Measurements from ENCODE around the gene PTX3.

The PTX3 gene

DNA sequence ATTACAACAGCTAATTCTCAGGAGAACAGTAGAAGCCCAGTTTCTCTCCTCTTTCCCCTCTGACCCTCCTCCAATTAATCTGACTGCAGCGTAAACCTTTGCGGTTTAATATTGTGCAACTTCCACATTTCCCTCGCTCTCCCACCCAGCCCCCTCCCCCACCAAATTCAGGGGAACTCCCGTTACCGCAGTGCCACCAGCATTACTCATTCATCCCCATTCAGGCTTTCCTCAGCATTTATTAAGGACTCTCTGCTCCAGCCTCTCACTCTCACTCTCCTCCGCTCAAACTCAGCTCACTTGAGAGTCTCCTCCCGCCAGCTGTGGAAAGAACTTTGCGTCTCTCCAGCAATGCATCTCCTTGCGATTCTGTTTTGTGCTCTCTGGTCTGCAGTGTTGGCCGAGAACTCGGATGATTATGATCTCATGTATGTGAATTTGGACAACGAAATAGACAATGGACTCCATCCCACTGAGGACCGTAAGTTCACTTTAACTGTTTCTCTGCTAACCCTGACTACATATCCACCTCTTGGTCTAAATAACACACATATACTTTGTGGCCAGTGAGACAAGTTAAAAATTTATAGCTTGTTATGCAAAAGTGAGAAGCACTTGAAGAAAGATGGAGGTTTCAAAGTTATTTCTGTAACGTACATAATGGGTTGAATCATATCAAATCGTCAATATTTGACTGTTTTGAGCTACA lies at the start of gene PTX3:
Gene PTX3, plus strand, starts transcription at position 268 of the 709 bp plus-strand sequence. Its CDS starts 84 bp downstream, at position 352.
- TF ChIP-seq, protein P1, sequence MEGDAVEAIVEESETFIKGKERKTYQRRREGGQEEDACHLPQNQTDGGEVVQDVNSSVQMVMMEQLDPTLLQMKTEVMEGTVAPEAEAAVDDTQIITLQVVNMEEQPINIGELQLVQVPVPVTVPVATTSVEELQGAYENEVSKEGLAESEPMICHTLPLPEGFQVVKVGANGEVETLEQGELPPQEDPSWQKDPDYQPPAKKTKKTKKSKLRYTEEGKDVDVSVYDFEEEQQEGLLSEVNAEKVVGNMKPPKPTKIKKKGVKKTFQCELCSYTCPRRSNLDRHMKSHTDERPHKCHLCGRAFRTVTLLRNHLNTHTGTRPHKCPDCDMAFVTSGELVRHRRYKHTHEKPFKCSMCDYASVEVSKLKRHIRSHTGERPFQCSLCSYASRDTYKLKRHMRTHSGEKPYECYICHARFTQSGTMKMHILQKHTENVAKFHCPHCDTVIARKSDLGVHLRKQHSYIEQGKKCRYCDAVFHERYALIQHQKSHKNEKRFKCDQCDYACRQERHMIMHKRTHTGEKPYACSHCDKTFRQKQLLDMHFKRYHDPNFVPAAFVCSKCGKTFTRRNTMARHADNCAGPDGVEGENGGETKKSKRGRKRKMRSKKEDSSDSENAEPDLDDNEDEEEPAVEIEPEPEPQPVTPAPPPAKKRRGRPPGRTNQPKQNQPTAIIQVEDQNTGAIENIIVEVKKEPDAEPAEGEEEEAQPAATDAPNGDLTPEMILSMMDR (IDR thresholded peaks at IDR 0.05; ENCODE audit: control insufficient read depth, insufficient read depth, low read depth, low read length, missing control alignments) = no peak
- peak; percentile 81 for DNase-seq (ENCODE audit: low read depth)
- H3K4me3 ChIP-seq (ENCODE audit: control insufficient read depth, low read depth, low read length) = peak within 1 kb of the TSS; percentile 88

DNA sequence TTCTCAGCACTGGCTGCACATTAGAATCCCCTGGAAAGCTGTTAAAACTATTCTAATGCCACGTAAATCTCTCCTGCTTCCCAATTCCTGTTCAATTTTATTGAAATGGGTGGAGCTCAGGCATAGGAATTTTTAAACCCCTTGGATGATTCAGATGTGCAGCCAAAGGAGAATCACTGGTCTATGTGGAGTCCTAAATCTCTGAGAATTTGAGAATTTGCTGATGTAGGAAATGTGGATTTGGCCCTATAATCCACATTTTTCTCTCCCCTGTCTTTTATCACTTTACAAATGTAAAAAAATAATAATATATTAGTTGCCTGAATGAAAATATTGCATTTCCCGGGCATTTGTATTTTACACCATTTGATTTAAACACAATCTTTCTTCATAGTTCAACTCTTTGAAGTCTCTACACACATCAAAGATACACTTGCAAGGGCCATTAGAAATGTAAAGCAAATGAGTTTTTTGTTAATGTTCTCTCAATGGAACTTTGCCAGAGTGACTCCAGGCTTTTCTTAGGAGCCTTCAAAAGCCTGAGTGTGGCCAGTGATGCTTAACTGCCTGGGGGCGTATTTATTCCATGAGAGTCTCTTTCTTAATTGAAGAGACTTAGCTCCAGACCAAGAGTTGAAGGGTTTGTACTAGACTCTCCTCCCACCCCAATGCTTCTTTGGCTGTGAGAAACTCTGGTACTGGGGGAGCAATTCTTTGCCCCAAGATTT lies 48.8 kb upstream of the PTX3 start:
- H3K4me3 ChIP-seq (ENCODE audit: control insufficient read depth, low read depth, low read length) = no peak overlapping the region
- TF ChIP-seq, protein P1 (IDR thresholded peaks at IDR 0.05; ENCODE audit: control insufficient read depth, insufficient read depth, low read depth, low read length, missing control alignments) = no peak
- DNase-seq (ENCODE audit: low read depth) = no peak

DNA sequence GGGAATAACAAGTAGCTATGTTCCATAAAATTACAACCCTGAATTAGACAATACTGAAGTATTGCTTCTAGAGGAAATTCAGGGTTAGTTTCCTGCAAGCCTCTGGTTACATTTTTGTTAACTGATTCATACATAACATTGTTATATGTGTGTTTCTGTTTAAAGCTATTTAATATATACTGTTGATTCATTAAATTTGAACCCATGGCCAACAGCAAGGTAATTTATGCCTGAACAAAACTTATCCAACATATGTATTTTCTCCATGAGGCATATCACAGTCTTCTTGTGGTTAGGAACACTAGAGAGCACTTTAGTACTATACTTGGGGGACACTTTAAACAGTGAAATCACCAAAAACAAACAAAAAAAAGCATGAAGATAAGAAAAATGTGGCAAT lies 47.7 kb upstream of the PTX3 start:
- no peak overlapping the region for H3K4me3 ChIP-seq (ENCODE audit: control insufficient read depth, low read depth, low read length)
- no peak for DNase-seq (ENCODE audit: low read depth)
- TF ChIP-seq, protein P1 (IDR thresholded peaks at IDR 0.05; ENCODE audit: control insufficient read depth, insufficient read depth, low read depth, low read length, missing control alignments) = no peak

DNA sequence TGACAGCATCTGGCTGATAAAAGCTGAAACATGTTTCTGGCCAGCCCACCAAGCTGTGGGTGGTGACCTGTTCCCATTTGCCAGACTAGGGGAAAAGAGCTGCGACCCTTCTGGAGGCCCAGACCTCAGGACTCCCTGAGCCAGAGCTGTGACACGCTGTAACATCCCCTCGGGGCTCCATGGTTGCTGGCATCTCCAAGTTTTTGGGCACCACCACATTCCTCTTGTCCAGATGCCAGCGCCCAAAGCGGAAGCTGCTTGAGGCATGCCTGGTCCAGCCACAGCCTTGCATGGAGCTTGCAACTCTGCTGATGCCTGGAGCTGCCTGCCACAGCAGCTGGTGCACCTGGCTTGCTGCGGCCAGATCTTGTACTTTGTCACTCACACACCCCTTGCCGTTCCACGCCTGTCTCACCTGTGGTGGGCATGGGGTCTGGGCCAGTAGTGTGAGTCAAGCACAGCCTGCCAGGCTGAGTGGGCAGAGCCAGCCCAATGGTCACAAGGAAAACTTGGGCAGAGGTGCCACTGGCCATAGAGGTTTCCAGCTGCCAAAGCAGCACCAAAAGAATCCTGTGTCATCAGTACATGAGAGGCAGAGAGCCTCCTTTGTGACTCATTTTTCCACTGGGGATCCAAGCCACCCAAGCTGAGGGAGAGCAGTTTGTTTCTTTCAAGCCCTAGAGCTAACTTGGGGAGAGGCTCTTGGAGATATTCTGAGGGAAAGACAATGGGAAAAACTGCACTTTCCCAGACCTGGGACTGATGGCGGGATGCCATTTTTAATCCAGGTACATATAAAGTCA lies 45.7 kb upstream of the PTX3 start:
- H3K4me3 ChIP-seq (ENCODE audit: control insufficient read depth, low read depth, low read length) = no peak overlapping the region
- TF ChIP-seq, protein P1 (IDR thresholded peaks at IDR 0.05; ENCODE audit: control insufficient read depth, insufficient read depth, low read depth, low read length, missing control alignments) = no peak
- DNase-seq (ENCODE audit: low read depth) = no peak

DNA sequence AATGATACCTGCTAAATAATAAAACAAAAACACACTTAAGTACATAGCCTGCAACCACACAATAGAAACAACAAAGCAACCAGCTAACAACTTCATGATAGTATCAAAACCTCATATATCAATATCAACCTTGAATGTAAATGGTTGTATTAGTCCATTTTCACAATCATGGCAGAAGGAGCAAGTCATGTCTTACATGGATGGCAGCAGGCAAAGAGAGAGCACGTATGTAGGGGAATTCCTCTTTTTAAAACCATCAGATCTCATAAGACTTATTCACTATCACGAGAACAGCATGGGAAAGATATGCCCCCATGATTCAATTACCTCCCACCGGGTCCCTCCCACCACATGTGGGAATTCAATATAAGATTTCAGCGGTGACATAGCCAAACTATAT lies 44.5 kb upstream of the PTX3 start:
- TF ChIP-seq, protein P1 (IDR thresholded peaks at IDR 0.05; ENCODE audit: control insufficient read depth, insufficient read depth, low read depth, low read length, missing control alignments) = no peak
- DNase-seq (ENCODE audit: low read depth) = no peak
- no peak overlapping the region for H3K4me3 ChIP-seq (ENCODE audit: control insufficient read depth, low read depth, low read length)

DNA sequence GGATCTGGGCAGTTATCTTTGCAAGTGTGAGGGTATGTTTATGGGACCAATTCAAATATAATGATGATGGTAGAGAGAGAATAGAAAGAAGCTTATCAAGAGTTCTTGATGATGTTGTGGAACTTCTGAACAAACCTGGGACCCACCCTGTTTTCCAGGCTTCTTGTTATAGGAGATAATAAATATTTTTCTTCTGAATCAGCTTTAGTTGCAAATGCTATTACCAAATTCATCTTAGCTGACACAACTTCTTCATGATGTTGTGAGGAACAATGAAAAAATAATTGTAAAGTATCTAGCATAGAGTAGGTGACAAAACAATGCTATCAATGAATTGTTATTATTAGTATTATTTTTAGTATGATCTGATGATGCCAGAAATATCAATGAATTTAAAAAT lies 43.5 kb upstream of the PTX3 start:
- no peak for DNase-seq (ENCODE audit: low read depth)
- no peak overlapping the region for H3K4me3 ChIP-seq (ENCODE audit: control insufficient read depth, low read depth, low read length)
- TF ChIP-seq, protein P1 (IDR thresholded peaks at IDR 0.05; ENCODE audit: control insufficient read depth, insufficient read depth, low read depth, low read length, missing control alignments) = no peak

All from AG09309 (cell line).